ENCODE measurements around the gene COL13A1. TPM values are rescaled to one million over a fixed set of nuclear protein-coding genes. Genes with fewer than 3 reads are reported as not detected.

COL13A1 gene
- total and polyA plus RNA-seq, 10 donors = 4.1 to 16.1 (median 9.5) TPM

- peaks cover 0 to 37% (median 0%) of the 10 kb centered on the region in 7 donors for H3K27me3 ChIP-seq (replicated peaks in 1 of 7)
- H3K9me3 ChIP-seq = no peaks in the 10 kb centered on the region
- H3K4me3 ChIP-seq = no peak overlapping the region
- WGBS, 5 donors = 70 to 89% (median 85%) methylated on average over 6 to 7 of the region's 7 CpGs
- no peak for DNase-seq
- no peak overlapping the region for H3K27ac ChIP-seq
- intact Hi-C loops (cut with DNase I; ENCODE audit: low total_unique reads) = no loop called here
- TF ChIP-seq CTCF (IDR thresholded peaks at IDR 0.05 in 8 of 11, conservative IDR thresholded peaks at IDR 0.05 in 3 of 11) (no peak), POLR2AphosphoS5 (IDR thresholded peaks at IDR 0.05) (no peak), POLR2A (IDR thresholded peaks at IDR 0.05) (no peak)
- no peaks in the 10 kb centered on the region for H3K36me3 ChIP-seq
- H3K4me1 ChIP-seq = peaks cover 4 to 33% (median 20%) of the 10 kb centered on the region in 6 donors
Observed at GRCh38 chr10:69849825-69850224, 48.1 kb downstream of the COL13A1 start.

GRCh38 chr10:69850440-69850839 lies 48.7 kb downstream of the COL13A1 start:
- intact Hi-C loops (cut with DNase I; ENCODE audit: low total_unique reads) = no loop called here
- WGBS, 5 donors = 66 to 90% (median 74%) methylated on average over 6 of the region's 6 CpGs
- DNase-seq = no peak
- no peak overlapping the region for H3K4me3 ChIP-seq
- TF ChIP-seq CTCF (IDR thresholded peaks at IDR 0.05 in 8 of 11, conservative IDR thresholded peaks at IDR 0.05 in 3 of 11) (no peak), POLR2AphosphoS5 (IDR thresholded peaks at IDR 0.05) (no peak), POLR2A (IDR thresholded peaks at IDR 0.05) (no peak)
- peaks cover 0 to 33% (median 0%) of the 10 kb centered on the region in 7 donors for H3K27me3 ChIP-seq (replicated peaks in 1 of 7)
- no peak overlapping the region for H3K27ac ChIP-seq
- no peaks in the 10 kb centered on the region for H3K9me3 ChIP-seq
- H3K36me3 ChIP-seq = no peaks in the 10 kb centered on the region
- H3K4me1 ChIP-seq = peaks cover 2 to 27% (median 16%) of the 10 kb centered on the region in 6 donors

GRCh38 chr10:69851306-69851705 lies 49.6 kb downstream of the COL13A1 start:
- no peak overlapping the region for H3K27ac ChIP-seq
- H3K27me3 ChIP-seq (replicated peaks in 1 of 7) = peaks cover 0 to 25% (median 0%) of the 10 kb centered on the region in 7 donors
- intact Hi-C loops (cut with DNase I; ENCODE audit: low total_unique reads) = no loop called here
- peaks cover 0 to 18% (median 10%) of the 10 kb centered on the region in 6 donors for H3K4me1 ChIP-seq
- no peaks in the 10 kb centered on the region for H3K9me3 ChIP-seq
- WGBS, 5 donors = 90 to 98% (median 94%) methylated on average over 1 of the region's 1 CpG
- DNase-seq = no peak
- no peaks in the 10 kb centered on the region for H3K36me3 ChIP-seq
- no peak overlapping the region for H3K4me3 ChIP-seq
- no peak for TF ChIP-seq POLR2A (IDR thresholded peaks at IDR 0.05)

- Histone ChIP-seq H3K27ac (no peak overlapping the region), H3K4me3 (no peak overlapping the region), H3K27me3 (replicated peaks in 1 of 7) (peaks cover 0 to 7% (median 0%) of the 10 kb centered on the region in 7 donors), H3K36me3 (no peaks in the 10 kb centered on the region), H3K4me1 (peaks cover 0 to 13% (median 3%) of the 10 kb centered on the region in 6 donors), H3K9me3 (no peaks in the 10 kb centered on the region)
- 76 to 88% (median 77%) methylated on average over 7 of the region's 7 CpGs for WGBS, 5 donors
- TF ChIP-seq POLR2AphosphoS5 (IDR thresholded peaks at IDR 0.05) (no peak), CTCF (IDR thresholded peaks at IDR 0.05 in 8 of 11, conservative IDR thresholded peaks at IDR 0.05 in 3 of 11) (no peak), POLR2A (IDR thresholded peaks at IDR 0.05) (no peak)
- intact Hi-C loops (cut with DNase I; ENCODE audit: low total_unique reads) = no loop called here
- DNase-seq = no peak
Observed at GRCh38 chr10:69853064-69853463, 51.4 kb downstream of the COL13A1 start.
